ENCODE data around the gene CBLB. TPM values are rescaled to one million over a fixed set of nuclear protein-coding genes. Genes with fewer than 3 reads are reported as not detected.
A peak's percentile ranks its signal among the peaks of the same experiment; 100 is the strongest.

Gene CBLB
- total RNA-seq, 2 donors from 2014 or later: 28.2 to 62.8 TPM

- no peak for DNase-seq (ENCODE audit: low spot score)
- Histone ChIP-seq H3K4me1 (replicated peaks) (no peaks in the 10 kb centered on the region), H3K27ac (no peak overlapping the region), H3K9me3 (no peaks in the 10 kb centered on the region), H3K36me3 (no peaks in the 10 kb centered on the region), H3K4me3 (no peak overlapping the region), H3K27me3 (replicated peaks; ENCODE audit: insufficient read depth) (no peaks in the 10 kb centered on the region)
- TF ChIP-seq CTCF (IDR thresholded peaks at IDR 0.05) (no peak), POLR2A (IDR thresholded peaks at IDR 0.05) (no peak), POLR2AphosphoS5 (IDR thresholded peaks at IDR 0.05) (no peak)
- WGBS: 86% methylated on average over 3 of the region's 3 CpGs
- intact Hi-C loops (cut with DNase I): loop anchor here (10.0 kb wide), 1 partner anchor 173 kb away; the partner anchor contains the start of gene CBLB
Observed at GRCh38 chr3:105691633-105692032, 177.2 kb downstream of the CBLB start.

GRCh38 chr3:105691053-105691452 lies 177.8 kb downstream of the CBLB start:
- H3K4me3 ChIP-seq: no peak overlapping the region
- H3K36me3 ChIP-seq: no peaks in the 10 kb centered on the region
- H3K4me1 ChIP-seq (replicated peaks): no peaks in the 10 kb centered on the region
- H3K9me3 ChIP-seq: no peaks in the 10 kb centered on the region
- H3K27me3 ChIP-seq (replicated peaks; ENCODE audit: insufficient read depth): no peaks in the 10 kb centered on the region
- TF ChIP-seq CTCF (IDR thresholded peaks at IDR 0.05): no peak
- TF ChIP-seq POLR2A (IDR thresholded peaks at IDR 0.05): no peak
- TF ChIP-seq POLR2AphosphoS5 (IDR thresholded peaks at IDR 0.05): no peak
- H3K27ac ChIP-seq: no peak overlapping the region
- intact Hi-C loops (cut with DNase I): loop anchor here (10.0 kb wide), 1 partner anchor 174 kb away; the partner anchor contains the start of gene CBLB
- no peak for DNase-seq (ENCODE audit: low spot score)

DNA sequence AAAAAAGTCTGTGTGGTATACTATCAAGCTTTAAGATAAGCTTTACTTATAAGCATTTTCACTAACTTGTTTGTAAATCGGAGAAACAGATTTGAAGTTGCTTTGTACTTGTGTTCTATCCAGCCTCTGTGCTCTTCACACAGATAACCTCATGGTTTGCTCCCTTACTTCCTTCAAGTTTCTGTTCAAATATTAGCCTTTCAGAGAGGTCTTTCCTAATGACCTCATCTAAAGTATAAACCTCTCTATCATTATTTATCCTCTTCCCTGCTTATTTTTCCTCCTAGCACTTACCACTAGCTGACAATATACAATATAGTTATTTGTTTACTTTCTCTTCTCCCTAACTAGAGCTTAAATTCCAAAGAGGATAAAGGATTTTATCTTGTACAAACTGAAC lies 180.0 kb downstream of the CBLB start:
- no peak for DNase-seq (ENCODE audit: low spot score)
- 85% methylated on average over 1 of the region's 1 CpG for WGBS
- no peaks in the 10 kb centered on the region for H3K4me1 ChIP-seq (replicated peaks)
- H3K27me3 ChIP-seq (replicated peaks; ENCODE audit: insufficient read depth): no peaks in the 10 kb centered on the region
- no peak for TF ChIP-seq POLR2A (IDR thresholded peaks at IDR 0.05)
- TF ChIP-seq CTCF (IDR thresholded peaks at IDR 0.05): no peak
- TF ChIP-seq POLR2AphosphoS5 (IDR thresholded peaks at IDR 0.05): no peak
- no peaks in the 10 kb centered on the region for H3K36me3 ChIP-seq
- H3K27ac ChIP-seq: no peak overlapping the region
- intact Hi-C loops (cut with DNase I): loop anchor here (5.0 to 10.0 kb wide), 2 partner anchors 923 to 1376 kb away; no protein-coding TSS in a partner anchor
- H3K9me3 ChIP-seq: no peaks in the 10 kb centered on the region
- no peak overlapping the region for H3K4me3 ChIP-seq

DNA sequence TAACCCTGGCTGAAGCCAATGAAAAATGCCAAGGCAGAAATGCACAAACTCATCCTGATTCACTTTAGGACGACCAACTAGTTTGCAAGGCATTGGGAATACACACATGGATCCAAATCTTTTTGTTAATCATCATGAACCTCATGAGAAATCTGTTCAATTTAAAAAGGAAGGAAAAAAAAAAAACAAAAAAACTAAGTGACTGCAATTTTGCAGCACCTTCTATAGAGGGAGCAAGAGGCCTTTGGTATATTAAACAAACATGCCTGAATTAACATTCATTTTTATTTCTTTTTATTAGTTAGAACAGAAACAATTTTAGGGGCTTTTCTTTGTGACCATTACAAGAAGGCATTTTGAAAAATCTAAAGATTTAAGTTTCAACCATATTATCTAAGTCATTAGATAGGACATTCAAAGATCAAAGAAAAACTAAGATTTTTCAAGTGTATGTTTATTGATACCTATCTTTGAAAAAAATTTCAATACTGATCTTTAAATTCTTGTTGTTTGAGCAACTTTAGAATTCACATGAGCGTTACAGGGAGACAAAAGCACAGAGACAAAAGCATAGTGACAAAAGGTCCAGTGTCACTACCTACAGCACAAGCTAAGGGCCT lies 182.4 kb downstream of the CBLB start:
- no peaks in the 10 kb centered on the region for H3K9me3 ChIP-seq
- no peak for TF ChIP-seq POLR2AphosphoS5 (IDR thresholded peaks at IDR 0.05)
- TF ChIP-seq CTCF (IDR thresholded peaks at IDR 0.05): peak; percentile 32 to 54 (median 38)
- no peak for TF ChIP-seq POLR2A (IDR thresholded peaks at IDR 0.05)
- no peaks in the 10 kb centered on the region for H3K4me1 ChIP-seq (replicated peaks)
- no peak overlapping the region for H3K4me3 ChIP-seq
- 36% methylated on average over 2 of the region's 2 CpGs for WGBS
- intact Hi-C loops (cut with DNase I): loop anchor here (5.0 to 10.0 kb wide), 2 partner anchors 926 to 1378 kb away; no protein-coding TSS in a partner anchor
- H3K27ac ChIP-seq: no peak overlapping the region
- DNase-seq (ENCODE audit: low spot score): no peak
- no peaks in the 10 kb centered on the region for H3K27me3 ChIP-seq (replicated peaks; ENCODE audit: insufficient read depth)
- H3K36me3 ChIP-seq: no peaks in the 10 kb centered on the region

GRCh38 chr3:105679951-105680350 lies 188.9 kb downstream of the CBLB start:
- Histone ChIP-seq H3K36me3 (no peaks in the 10 kb centered on the region), H3K27ac (no peak overlapping the region), H3K27me3 (replicated peaks; ENCODE audit: insufficient read depth) (no peaks in the 10 kb centered on the region), H3K9me3 (no peaks in the 10 kb centered on the region), H3K4me1 (replicated peaks) (no peaks in the 10 kb centered on the region), H3K4me3 (no peak overlapping the region)
- no peak for DNase-seq (ENCODE audit: low spot score)
- TF ChIP-seq POLR2A (IDR thresholded peaks at IDR 0.05): no peak
- TF ChIP-seq CTCF (IDR thresholded peaks at IDR 0.05): no peak
- TF ChIP-seq POLR2AphosphoS5 (IDR thresholded peaks at IDR 0.05): no peak
- intact Hi-C loops (cut with DNase I): loop anchor here (10.0 kb wide), 1 partner anchor 1385 kb away; no protein-coding TSS in a partner anchor
- 72% methylated on average over 2 of the region's 2 CpGs for WGBS

Measured in prostate gland (tissue), 2 donors.